Upper lobe of left lung (tissue), 6 donors: ENCODE results near the gene YIPF6. TPM values are rescaled to one million over a fixed set of nuclear protein-coding genes. Genes with fewer than 3 reads are reported as not detected.

ENCODE experiments used
- ATAC-seq, 2 donors: fragments of 200-7000 bp; cut with Tn5 transposase; one replicate each; pipeline ENCODE4 v1.9.1; 2022; ENCODE audit warnings: mild to moderate bottlenecking in 2 of 2, moderate library complexity in 2 of 2; ENCODE audit not compliant: low FRiP score in 2 of 2
- DNase-seq, 2 donors: peaks; one replicate each; pipeline ENCODE4 v3.0.0-alpha.2; 2019 to 2020
- H3K27ac ChIP-seq, 4 donors: fragments of 200-600 bp; sonication (generic); one replicate each; pipeline ENCODE4 v1.5.1; 2016 to 2019
- H3K27me3 ChIP-seq, 4 donors: fragments of 200-600 bp; sonication (generic); one replicate each; pipeline ENCODE4 v1.5.1; 2017 to 2019
- H3K36me3 ChIP-seq, 4 donors: fragments of 200-600 bp; sonication (generic); one replicate each; pipeline ENCODE4 v1.5.1; 2016 to 2019
- H3K4me1 ChIP-seq, 4 donors: fragments of 200-600 bp; sonication (generic); one replicate each; pipeline ENCODE4 v1.5.1; 2018 to 2019
- H3K4me3 ChIP-seq, 4 donors: fragments of 200-600 bp; sonication (generic); one replicate each; pipeline ENCODE4 v1.5.1; 2017 to 2019; ENCODE audit warnings: mild to moderate bottlenecking in 2 of 4, moderate library complexity in 1 of 4
- H3K9me3 ChIP-seq, 4 donors: fragments of 200-600 bp; sonication (generic); one replicate each; pipeline ENCODE4 v1.5.1; 2018 to 2019
- CTCF ChIP-seq, 6 experiments: fragments of 450-650 bp in 4 of 6; fragments of 200-600 bp in 2 of 6; sonication (generic) in 2 of 6; IDR thresholded peaks; one replicate each; pipeline ENCODE4 v1.5.1; 2016 to 2019; ENCODE audit warnings: antibody characterized with exemption in 6 of 6
- EP300 ChIP-seq, 4 donors: sonication (generic); formaldehyde crosslinking; IDR thresholded peaks; one replicate each; pipeline ENCODE4 v1.5.1; 2017; ENCODE audit warnings: antibody characterized with exemption in 4 of 4, control low read depth in 2 of 4
- POLR2A ChIP-seq, 4 donors: fragments of 450-650 bp; IDR thresholded peaks; one replicate each; pipeline ENCODE4 v1.5.1; 2016 to 2017; ENCODE audit warnings: antibody characterized with exemption in 4 of 4, mild to moderate bottlenecking in 2 of 4
- POLR2AphosphoS5 ChIP-seq, 2 donors: sonication (generic); formaldehyde crosslinking; IDR thresholded peaks; one replicate each; pipeline ENCODE4 v1.5.1; 2017; ENCODE audit warnings: antibody characterized with exemption in 2 of 2
- WGBS, 2 donors: methylation state at CpG; one replicate each; pipeline ENCODE4 v1.1.5; 2017 to 2018; 5-methylcytosine and 5-hydroxymethylcytosine counted together
- total RNA-seq, 6 donors: library from RNA; depleted of rRNA in 4 of 6; stranded (reverse); fragments of >200 nt in 4 of 6; gene quantifications; one replicate each; pipeline versions ENCODE4 v1.1.0 to v1.2.1, GENCODE V29; 2016 to 2021
- donor health status: DM: no; HTN: no; CAD: no; lungs with moderate emphysema.
- donor health status: DM: no; HTN: yes; CAD: no; lungs with severe emphysema.

The YIPF6 gene
- total RNA-seq, 6 donors from 2014 or later: 15.7 to 43.0 (median 32.6) TPM

GRCh38 chrX:68568136-68568535, 69.3 kb downstream of the YIPF6 start:
- Histone ChIP-seq H3K36me3 (no peaks in the 10 kb centered on the region), H3K4me3 (no peak overlapping the region), H3K27ac (no peak overlapping the region), H3K4me1 (no peaks in the 10 kb centered on the region), H3K27me3 (no peaks in the 10 kb centered on the region), H3K9me3 (no peaks in the 10 kb centered on the region)
- ATAC-seq (no peak), DNase-seq (no peak)
- 86 to 87% methylated on average over 2 of the region's 2 CpGs for WGBS, 2 donors
- TF ChIP-seq POLR2AphosphoS5 (IDR thresholded peaks at IDR 0.05): no peak
- TF ChIP-seq EP300 (IDR thresholded peaks at IDR 0.05): no peak
- TF ChIP-seq CTCF (IDR thresholded peaks at IDR 0.05): no peak
- no peak for TF ChIP-seq POLR2A (IDR thresholded peaks at IDR 0.05)

GRCh38 chrX:68570598-68570997, 71.7 kb downstream of the YIPF6 start:
- ATAC-seq (no peak), DNase-seq (no peak)
- Histone ChIP-seq H3K4me1 (no peaks in the 10 kb centered on the region), H3K27me3 (no peaks in the 10 kb centered on the region), H3K9me3 (no peaks in the 10 kb centered on the region), H3K27ac (no peak overlapping the region), H3K36me3 (no peaks in the 10 kb centered on the region), H3K4me3 (no peak overlapping the region)
- no peak for TF ChIP-seq POLR2A (IDR thresholded peaks at IDR 0.05)
- no peak for TF ChIP-seq POLR2AphosphoS5 (IDR thresholded peaks at IDR 0.05)
- TF ChIP-seq CTCF (IDR thresholded peaks at IDR 0.05): no peak
- TF ChIP-seq EP300 (IDR thresholded peaks at IDR 0.05): no peak
- 74 to 92% methylated on average over 4 of the region's 4 CpGs for WGBS, 2 donors

GRCh38 chrX:68571292-68571609, 72.4 kb downstream of the YIPF6 start:
- 80 to 90% methylated on average over 3 of the region's 3 CpGs for whole genome bisulfite sequencing, 2 donors
- no peaks in the 10 kb centered on the region for H3K4me1 ChIP-seq
- H3K27ac ChIP-seq: no peak overlapping the region
- no peak overlapping the region for H3K4me3 ChIP-seq
- no peaks in the 10 kb centered on the region for H3K36me3 ChIP-seq
- no peak for TF ChIP-seq EP300 (IDR thresholded peaks at IDR 0.05)
- no peak for TF ChIP-seq POLR2A (IDR thresholded peaks at IDR 0.05)
- TF ChIP-seq POLR2AphosphoS5 (IDR thresholded peaks at IDR 0.05): no peak
- TF ChIP-seq CTCF (IDR thresholded peaks at IDR 0.05): no peak
- ATAC-seq (no peak), DNase-seq (no peak)
- H3K27me3 ChIP-seq: no peaks in the 10 kb centered on the region
- H3K9me3 ChIP-seq: no peaks in the 10 kb centered on the region

- no peaks in the 10 kb centered on the region for H3K4me1 ChIP-seq
- H3K27ac ChIP-seq: no peak overlapping the region
- H3K4me3 ChIP-seq: no peak overlapping the region
- DNase-seq (no peak), ATAC-seq (peak in 1 of 2 donors; percentile 28)
- TF ChIP-seq POLR2A (IDR thresholded peaks at IDR 0.05) (no peak), EP300 (IDR thresholded peaks at IDR 0.05) (no peak), CTCF (IDR thresholded peaks at IDR 0.05) (no peak), POLR2AphosphoS5 (IDR thresholded peaks at IDR 0.05) (no peak)
- no peaks in the 10 kb centered on the region for H3K9me3 ChIP-seq
- H3K36me3 ChIP-seq: no peaks in the 10 kb centered on the region
- H3K27me3 ChIP-seq: no peaks in the 10 kb centered on the region
- 49 to 86% methylated on average over 1 to 2 of the region's 2 CpGs for WGBS, 2 donors
Observed at GRCh38 chrX:68571610-68572311, 72.9 kb downstream of the YIPF6 start.

- DNase-seq (no peak), ATAC-seq (no peak)
- TF ChIP-seq CTCF (IDR thresholded peaks at IDR 0.05) (no peak), POLR2AphosphoS5 (IDR thresholded peaks at IDR 0.05) (no peak), POLR2A (IDR thresholded peaks at IDR 0.05) (no peak), EP300 (IDR thresholded peaks at IDR 0.05) (no peak)
- WGBS, 2 donors: 55 to 100% methylated on average over 1 to 3 of the region's 3 CpGs
- no peak overlapping the region for H3K27ac ChIP-seq
- H3K9me3 ChIP-seq: no peaks in the 10 kb centered on the region
- no peaks in the 10 kb centered on the region for H3K4me1 ChIP-seq
- no peak overlapping the region for H3K4me3 ChIP-seq
- H3K27me3 ChIP-seq: no peaks in the 10 kb centered on the region
- H3K36me3 ChIP-seq: no peaks in the 10 kb centered on the region
Observed at GRCh38 chrX:68574240-68574639, 75.4 kb downstream of the YIPF6 start.
